GM23338 (cell line): ENCODE results near the gene DHDDS. TPM values are rescaled to one million over a fixed set of nuclear protein-coding genes. Genes with fewer than 3 reads are reported as not detected.

Experiments
- ATAC-seq: fragments of 200-7000 bp; cut with Tn5 transposase; 3 replicates; pipeline ENCODE4 v1.9.1; 2020
- DNase-seq: peaks from one replicate; pipeline ENCODE4 v3.0.0-alpha.2; 2015; ENCODE audit warnings: low spot score
- H2AFZ ChIP-seq: fragments of 200-600 bp; sonication (generic); 2 replicates; pipeline ENCODE4 v1.8.0; 2016; ENCODE audit warnings: antibody characterized with exemption, mild to moderate bottlenecking, moderate library complexity
- H3F3A ChIP-seq: fragments of 200-600 bp; sonication (generic); replicated peaks from 2 replicates; pipeline ENCODE4 v1.8.0; 2017; ENCODE audit warnings: antibody characterized with exemption, mixed run types, low read depth
- H3K27ac ChIP-seq: fragments of 200-600 bp; sonication (generic); 2 replicates; pipeline ENCODE4 v1.6.1; 2016; ENCODE audit warnings: low read depth
- H3K27me3 ChIP-seq: fragments of 200-600 bp; sonication (generic); 2 replicates; pipeline ENCODE4 v1.8.0; 2016; ENCODE audit warnings: mild to moderate bottlenecking, mixed run types, moderate library complexity; ENCODE audit not compliant: insufficient read depth
- H3K36me3 ChIP-seq: fragments of 200-600 bp; sonication (generic); 2 replicates; pipeline ENCODE4 v1.8.0; 2016; ENCODE audit warnings: mild to moderate bottlenecking; ENCODE audit not compliant: insufficient read depth
- H3K4me1 ChIP-seq: fragments of 200-600 bp; sonication (generic); 2 replicates; pipeline ENCODE4 v1.8.0; 2016; ENCODE audit warnings: mild to moderate bottlenecking, moderate library complexity; ENCODE audit not compliant: insufficient read depth
- H3K4me2 ChIP-seq: fragments of 200-600 bp; sonication (generic); 2 replicates; pipeline ENCODE4 v1.7.1; 2017; ENCODE audit warnings: mixed run types
- H3K4me3 ChIP-seq: fragments of 200-600 bp; sonication (generic); 2 replicates; pipeline ENCODE4 v1.6.1; 2016; ENCODE audit warnings: mixed run types
- H3K79me2 ChIP-seq: fragments of 200-600 bp; sonication (generic); replicated peaks from 2 replicates; pipeline ENCODE4 v1.8.0; 2017; ENCODE audit warnings: mild to moderate bottlenecking; ENCODE audit not compliant: insufficient read depth
- H3K9me2 ChIP-seq: fragments of 200-600 bp; sonication (generic); 2 replicates; pipeline ENCODE4 v1.8.0; 2017; ENCODE audit not compliant: insufficient read depth
- H4K20me1 ChIP-seq: fragments of 200-600 bp; sonication (generic); replicated peaks from 2 replicates; pipeline ENCODE4 v1.8.0; 2017; ENCODE audit warnings: mild to moderate bottlenecking; ENCODE audit not compliant: insufficient read depth
- H3K27ac Mint-ChIP-seq: 2 replicates; pipeline ENCODE4 v1.8.0; 2020; ENCODE audit warnings: inconsistent platforms, mild to moderate bottlenecking, moderate library complexity, mixed read lengths
- H3K27me3 Mint-ChIP-seq: 3 replicates; pipeline ENCODE4 v1.8.0; 2022; ENCODE audit warnings: low read depth, mild to moderate bottlenecking, moderate library complexity, mixed read lengths, inconsistent platforms; ENCODE audit not compliant: insufficient read depth, poor library complexity
- H3K36me3 Mint-ChIP-seq: 3 replicates; pipeline ENCODE4 v1.8.0; 2021; ENCODE audit warnings: low read depth, mild to moderate bottlenecking, inconsistent platforms, moderate library complexity, mixed read lengths
- H3K4me1 Mint-ChIP-seq: 3 replicates; pipeline ENCODE4 v1.8.0; 2020; ENCODE audit warnings: mild to moderate bottlenecking, inconsistent platforms, mixed read lengths
- H3K4me3 Mint-ChIP-seq: 3 replicates; pipeline ENCODE4 v1.8.0; 2021; ENCODE audit warnings: moderate library complexity, mild to moderate bottlenecking, inconsistent platforms, mixed read lengths
- H3K9me3 Mint-ChIP-seq: 3 replicates; pipeline ENCODE4 v1.8.0; 2020; ENCODE audit warnings: moderate library complexity, mild to moderate bottlenecking, inconsistent platforms, mixed read lengths
- CREB1 ChIP-seq: fragments of 250-450 bp; sonication (Bioruptor Pico); IDR thresholded peaks from 2 replicates; pipeline ENCODE4 v1.5.0; 2020; ENCODE audit warnings: low read depth, mild to moderate bottlenecking, moderate library complexity
- EZH2 ChIP-seq: fragments of 200-600 bp; sonication (generic); IDR thresholded peaks from one replicate; pipeline ENCODE4 v1.8.0; 2017; ENCODE audit warnings: antibody characterized with exemption, mild to moderate bottlenecking, low read depth; ENCODE audit not compliant: unreplicated experiment
- JUNB ChIP-seq: IDR thresholded peaks from one replicate; pipeline ENCODE4 v1.6.1; 2016; ENCODE audit warnings: antibody characterized with exemption; ENCODE audit not compliant: unreplicated experiment
- NANOG ChIP-seq: IDR thresholded peaks from 2 replicates; pipeline ENCODE4 v1.6.1; 2016; ENCODE audit warnings: antibody characterized with exemption, borderline replicate concordance
- POLR2AphosphoS5 ChIP-seq: IDR thresholded peaks from 2 replicates; pipeline ENCODE4 v1.6.1; 2016; ENCODE audit warnings: antibody characterized with exemption, low read depth
- STAT1 ChIP-seq: IDR thresholded peaks from one replicate; pipeline ENCODE4 v1.6.1; 2016; ENCODE audit warnings: antibody characterized with exemption; ENCODE audit not compliant: unreplicated experiment
- ZNF114 ChIP-seq: fragments of 250-450 bp; sonication (Bioruptor Pico); IDR thresholded peaks from 2 replicates; pipeline ENCODE4 v1.5.0; 2020; ENCODE audit warnings: mild to moderate bottlenecking, moderate library complexity
- ZNF331 ChIP-seq: fragments of 250-450 bp; sonication (Bioruptor Pico); IDR thresholded peaks from 2 replicates; pipeline ENCODE4 v1.5.0; 2020; ENCODE audit warnings: low read depth, mild to moderate bottlenecking, moderate library complexity
- polyA plus RNA-seq: library from polyadenylated mRNA; unstranded; fragments of >200 nt; fragmentation: Nextera tagmentation; extraction: Ambion mirVana; gene quantifications from 2 replicates; pipeline ENCODE4 v1.2.1, GENCODE V29; 2016
- total RNA-seq: library from RNA; depleted of rRNA; stranded (reverse); fragments of >200 nt; shearing (Covaris generic); gene quantifications from 2 replicates; pipeline ENCODE4 v1.2.3, GENCODE V29; 2014
- TF ChIP-seq, protein P1 (sequence below): fragments of 250-450 bp; sonication (Bioruptor Pico); IDR thresholded peaks from 2 replicates; pipeline ENCODE4 v1.5.0; 2020; ENCODE audit warnings: mild to moderate bottlenecking, moderate library complexity
- TF ChIP-seq, protein P2 (sequence below): IDR thresholded peaks from 2 replicates; pipeline ENCODE4 v1.6.1; 2016; ENCODE audit warnings: antibody characterized with exemption
- TF ChIP-seq, protein P3 (sequence below), 2 experiments: fragments of 200-600 bp in 1 of 2; sonication (generic) in 1 of 2; conservative IDR thresholded peaks; 2 replicates each; pipeline versions ENCODE4 v1.5.1 to v1.6.1; 2016 to 2017; ENCODE audit warnings: antibody characterized with exemption in 2 of 2, low read depth in 2 of 2, mild to moderate bottlenecking in 2 of 2, moderate library complexity in 1 of 2

DHDDS gene
- total and polyA plus RNA-seq, 2 experiments from 2014 or later: 32.6 to 49.5 TPM

DNA sequence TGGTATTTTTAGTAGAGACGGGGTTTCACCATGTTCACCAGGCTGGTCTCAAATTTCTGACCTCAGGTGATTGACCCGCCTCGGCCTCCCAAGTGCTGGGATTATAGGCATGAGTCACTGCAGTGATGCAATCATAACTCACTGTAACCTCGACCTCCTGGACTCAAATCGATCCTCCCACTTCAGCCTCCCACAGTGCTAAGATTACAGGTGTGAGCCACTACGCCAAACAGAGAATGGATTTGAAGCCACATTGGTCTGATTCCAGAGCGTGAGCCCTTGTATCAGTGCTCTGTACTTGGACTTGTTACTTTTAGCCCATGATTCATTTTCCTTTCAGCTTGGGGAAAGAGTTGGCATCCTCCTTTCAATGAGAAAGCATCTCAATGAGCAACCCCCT lies 44.7 kb upstream of the DHDDS start (continued):
- TF ChIP-seq, protein P1, sequence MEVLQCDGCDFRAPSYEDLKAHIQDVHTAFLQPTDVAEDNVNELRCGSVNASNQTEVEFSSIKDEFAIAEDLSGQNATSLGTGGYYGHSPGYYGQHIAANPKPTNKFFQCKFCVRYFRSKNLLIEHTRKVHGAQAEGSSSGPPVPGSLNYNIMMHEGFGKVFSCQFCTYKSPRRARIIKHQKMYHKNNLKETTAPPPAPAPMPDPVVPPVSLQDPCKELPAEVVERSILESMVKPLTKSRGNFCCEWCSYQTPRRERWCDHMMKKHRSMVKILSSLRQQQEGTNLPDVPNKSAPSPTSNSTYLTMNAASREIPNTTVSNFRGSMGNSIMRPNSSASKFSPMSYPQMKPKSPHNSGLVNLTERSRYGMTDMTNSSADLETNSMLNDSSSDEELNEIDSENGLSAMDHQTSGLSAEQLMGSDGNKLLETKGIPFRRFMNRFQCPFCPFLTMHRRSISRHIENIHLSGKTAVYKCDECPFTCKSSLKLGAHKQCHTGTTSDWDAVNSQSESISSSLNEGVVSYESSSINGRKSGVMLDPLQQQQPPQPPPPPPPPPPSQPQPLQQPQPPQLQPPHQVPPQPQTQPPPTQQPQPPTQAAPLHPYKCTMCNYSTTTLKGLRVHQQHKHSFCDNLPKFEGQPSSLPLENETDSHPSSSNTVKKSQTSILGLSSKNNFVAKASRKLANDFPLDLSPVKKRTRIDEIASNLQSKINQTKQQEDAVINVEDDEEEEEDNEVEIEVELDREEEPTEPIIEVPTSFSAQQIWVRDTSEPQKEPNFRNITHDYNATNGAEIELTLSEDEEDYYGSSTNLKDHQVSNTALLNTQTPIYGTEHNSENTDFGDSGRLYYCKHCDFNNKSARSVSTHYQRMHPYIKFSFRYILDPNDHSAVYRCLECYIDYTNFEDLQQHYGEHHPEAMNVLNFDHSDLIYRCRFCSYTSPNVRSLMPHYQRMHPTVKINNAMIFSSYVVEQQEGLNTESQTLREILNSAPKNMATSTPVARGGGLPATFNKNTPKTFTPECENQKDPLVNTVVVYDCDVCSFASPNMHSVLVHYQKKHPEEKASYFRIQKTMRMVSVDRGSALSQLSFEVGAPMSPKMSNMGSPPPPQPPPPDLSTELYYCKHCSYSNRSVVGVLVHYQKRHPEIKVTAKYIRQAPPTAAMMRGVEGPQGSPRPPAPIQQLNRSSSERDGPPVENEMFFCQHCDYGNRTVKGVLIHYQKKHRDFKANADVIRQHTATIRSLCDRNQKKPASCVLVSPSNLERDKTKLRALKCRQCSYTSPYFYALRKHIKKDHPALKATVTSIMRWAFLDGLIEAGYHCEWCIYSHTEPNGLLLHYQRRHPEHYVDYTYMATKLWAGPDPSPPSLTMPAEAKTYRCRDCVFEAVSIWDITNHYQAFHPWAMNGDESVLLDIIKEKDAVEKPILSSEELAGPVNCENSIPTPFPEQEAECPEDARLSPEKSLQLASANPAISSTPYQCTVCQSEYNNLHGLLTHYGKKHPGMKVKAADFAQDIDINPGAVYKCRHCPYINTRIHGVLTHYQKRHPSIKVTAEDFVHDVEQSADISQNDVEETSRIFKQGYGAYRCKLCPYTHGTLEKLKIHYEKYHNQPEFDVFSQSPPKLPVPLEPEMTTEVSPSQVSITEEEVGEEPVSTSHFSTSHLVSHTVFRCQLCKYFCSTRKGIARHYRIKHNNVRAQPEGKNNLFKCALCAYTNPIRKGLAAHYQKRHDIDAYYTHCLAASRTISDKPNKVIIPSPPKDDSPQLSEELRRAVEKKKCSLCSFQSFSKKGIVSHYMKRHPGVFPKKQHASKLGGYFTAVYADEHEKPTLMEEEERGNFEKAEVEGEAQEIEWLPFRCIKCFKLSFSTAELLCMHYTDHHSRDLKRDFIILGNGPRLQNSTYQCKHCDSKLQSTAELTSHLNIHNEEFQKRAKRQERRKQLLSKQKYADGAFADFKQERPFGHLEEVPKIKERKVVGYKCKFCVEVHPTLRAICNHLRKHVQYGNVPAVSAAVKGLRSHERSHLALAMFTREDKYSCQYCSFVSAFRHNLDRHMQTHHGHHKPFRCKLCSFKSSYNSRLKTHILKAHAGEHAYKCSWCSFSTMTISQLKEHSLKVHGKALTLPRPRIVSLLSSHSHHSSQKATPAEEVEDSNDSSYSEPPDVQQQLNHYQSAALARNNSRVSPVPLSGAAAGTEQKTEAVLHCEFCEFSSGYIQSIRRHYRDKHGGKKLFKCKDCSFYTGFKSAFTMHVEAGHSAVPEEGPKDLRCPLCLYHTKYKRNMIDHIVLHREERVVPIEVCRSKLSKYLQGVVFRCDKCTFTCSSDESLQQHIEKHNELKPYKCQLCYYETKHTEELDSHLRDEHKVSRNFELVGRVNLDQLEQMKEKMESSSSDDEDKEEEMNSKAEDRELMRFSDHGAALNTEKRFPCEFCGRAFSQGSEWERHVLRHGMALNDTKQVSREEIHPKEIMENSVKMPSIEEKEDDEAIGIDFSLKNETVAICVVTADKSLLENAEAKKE (CRISPR knock-in tag): no peak

DNA sequence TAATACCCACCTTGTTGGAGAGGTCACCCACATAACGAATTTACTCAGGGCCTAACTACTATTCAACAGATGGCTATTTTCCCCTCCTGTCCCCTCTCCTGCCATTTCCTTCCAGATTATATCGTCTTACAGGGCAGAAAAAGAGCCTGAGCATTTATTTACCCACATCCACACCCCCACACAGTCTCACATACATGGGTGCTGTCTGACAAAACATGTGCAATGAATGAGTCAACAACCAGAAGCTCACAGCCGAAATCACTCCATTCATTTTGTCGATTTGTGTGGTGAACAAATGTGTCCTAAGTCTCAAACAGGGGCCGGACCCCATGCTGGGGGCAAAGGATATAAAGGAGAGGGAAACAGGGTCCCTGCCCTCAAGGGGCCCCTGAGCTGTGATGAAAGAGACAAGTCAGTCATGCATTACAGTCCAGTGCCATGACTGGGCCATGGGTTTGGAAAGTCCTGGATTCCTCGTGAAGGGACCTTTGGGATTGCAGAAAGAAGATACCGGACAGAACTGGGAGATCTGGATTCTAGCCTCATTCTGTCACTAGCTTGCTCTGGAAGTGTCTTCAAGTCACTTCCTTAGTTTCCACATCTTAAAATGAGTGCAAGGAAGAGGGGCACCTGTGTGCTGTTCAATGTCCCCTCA lies 43.2 kb upstream of the DHDDS start:
- no peak overlapping the region; the same call in 1 of the 2 replicates for H3K27ac Mint-ChIP-seq
- Histone ChIP-seq H3K9me2 (no peaks in the 10 kb centered on the region), H4K20me1 (no peaks in the 10 kb centered on the region), H3K4me1 (peaks cover 15% of the 10 kb centered on the region), H3K36me3 (no peaks in the 10 kb centered on the region), H3K27me3 (no peaks in the 10 kb centered on the region), H3K4me2 (no peak overlapping the region), H3K27ac (no peak overlapping the region), H3K4me3 (no peak overlapping the region), H3F3A (no peaks in the 10 kb centered on the region), H2AFZ (no peak overlapping the region), H3K79me2 (no peaks in the 10 kb centered on the region)
- no peaks in the 10 kb centered on the region for H3K36me3 Mint-ChIP-seq
- H3K27me3 Mint-ChIP-seq: peaks cover 10% of the 10 kb centered on the region
- ATAC-seq (no peak), DNase-seq (no peak)
- no peak overlapping the region for H3K4me3 Mint-ChIP-seq
- H3K9me3 Mint-ChIP-seq: no peaks in the 10 kb centered on the region; the same call in 2 of the 3 replicates
- peaks cover 34% of the 10 kb centered on the region for H3K4me1 Mint-ChIP-seq
- TF ChIP-seq JUNB (no peak), ZNF114 (CRISPR knock-in tag) (no peak), POLR2AphosphoS5 (no peak), STAT1 (no peak), NANOG (no peak), CREB1 (CRISPR knock-in tag) (no peak), EZH2 (no peak), ZNF331 (CRISPR knock-in tag) (no peak)
- TF ChIP-seq, protein P2, sequence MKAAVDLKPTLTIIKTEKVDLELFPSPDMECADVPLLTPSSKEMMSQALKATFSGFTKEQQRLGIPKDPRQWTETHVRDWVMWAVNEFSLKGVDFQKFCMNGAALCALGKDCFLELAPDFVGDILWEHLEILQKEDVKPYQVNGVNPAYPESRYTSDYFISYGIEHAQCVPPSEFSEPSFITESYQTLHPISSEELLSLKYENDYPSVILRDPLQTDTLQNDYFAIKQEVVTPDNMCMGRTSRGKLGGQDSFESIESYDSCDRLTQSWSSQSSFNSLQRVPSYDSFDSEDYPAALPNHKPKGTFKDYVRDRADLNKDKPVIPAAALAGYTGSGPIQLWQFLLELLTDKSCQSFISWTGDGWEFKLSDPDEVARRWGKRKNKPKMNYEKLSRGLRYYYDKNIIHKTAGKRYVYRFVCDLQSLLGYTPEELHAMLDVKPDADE: no peak
- TF ChIP-seq, protein P3, sequence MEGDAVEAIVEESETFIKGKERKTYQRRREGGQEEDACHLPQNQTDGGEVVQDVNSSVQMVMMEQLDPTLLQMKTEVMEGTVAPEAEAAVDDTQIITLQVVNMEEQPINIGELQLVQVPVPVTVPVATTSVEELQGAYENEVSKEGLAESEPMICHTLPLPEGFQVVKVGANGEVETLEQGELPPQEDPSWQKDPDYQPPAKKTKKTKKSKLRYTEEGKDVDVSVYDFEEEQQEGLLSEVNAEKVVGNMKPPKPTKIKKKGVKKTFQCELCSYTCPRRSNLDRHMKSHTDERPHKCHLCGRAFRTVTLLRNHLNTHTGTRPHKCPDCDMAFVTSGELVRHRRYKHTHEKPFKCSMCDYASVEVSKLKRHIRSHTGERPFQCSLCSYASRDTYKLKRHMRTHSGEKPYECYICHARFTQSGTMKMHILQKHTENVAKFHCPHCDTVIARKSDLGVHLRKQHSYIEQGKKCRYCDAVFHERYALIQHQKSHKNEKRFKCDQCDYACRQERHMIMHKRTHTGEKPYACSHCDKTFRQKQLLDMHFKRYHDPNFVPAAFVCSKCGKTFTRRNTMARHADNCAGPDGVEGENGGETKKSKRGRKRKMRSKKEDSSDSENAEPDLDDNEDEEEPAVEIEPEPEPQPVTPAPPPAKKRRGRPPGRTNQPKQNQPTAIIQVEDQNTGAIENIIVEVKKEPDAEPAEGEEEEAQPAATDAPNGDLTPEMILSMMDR (conservative IDR thresholded peaks at IDR 0.05; ENCODE audit: low read depth in 2 of 2): no peak
